Activated CD4-positive, alpha-beta T cell treated with anti-CD3 and anti-CD28 coated beads, Interleukin-10, Interleukin-2, amounts not matched to agents 100 ng/mL and 50 ng/mL, durations not matched to agents 16 hours and 8 hours (primary cell): ENCODE results near the gene POLH.
A peak's percentile ranks its signal among the peaks of the same experiment; 100 is the strongest.
"Not testable (repeated sequence)": the region's sequence is repeated elsewhere in the genome, so short reads cannot be mapped to it uniquely, and the experiment has no call there.

Experiments
- DNase-seq: peaks from one replicate; pipeline ENCODE4 v3.0.0-alpha.2; 2020

POLH gene

GRCh38 chr6:43608310-43608763 lies 32.4 kb downstream of the POLH start:
- peak; percentile 55 for DNase-seq

DNA sequence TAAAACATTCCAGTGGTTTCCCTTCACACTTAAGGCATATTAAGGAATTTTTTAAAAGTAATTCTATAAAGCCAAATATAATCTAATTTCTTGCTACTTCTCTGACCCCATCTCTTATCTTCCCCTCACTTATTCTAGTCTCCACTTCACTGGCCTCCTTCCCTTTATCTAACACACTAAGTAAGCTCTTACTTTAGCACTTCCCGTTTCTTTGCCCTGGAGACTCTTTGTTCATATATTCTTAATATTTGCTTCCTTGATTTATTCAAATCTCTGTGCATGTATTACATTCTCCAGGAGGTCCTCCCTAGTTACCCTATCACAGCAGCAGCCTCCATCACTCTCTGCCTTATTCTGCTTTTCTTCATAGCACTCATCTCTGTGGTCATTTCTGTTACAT lies 32.8 kb downstream of the POLH start:
- DNase-seq: no peak

- no peak for DNase-seq
These were observed 33.4 kb downstream of the POLH start for GRCh38 chr6:43609402-43609801.

- no peak for DNase-seq
These were observed 34.4 kb downstream of the POLH start for GRCh38 chr6:43610431-43610830.

DNA sequence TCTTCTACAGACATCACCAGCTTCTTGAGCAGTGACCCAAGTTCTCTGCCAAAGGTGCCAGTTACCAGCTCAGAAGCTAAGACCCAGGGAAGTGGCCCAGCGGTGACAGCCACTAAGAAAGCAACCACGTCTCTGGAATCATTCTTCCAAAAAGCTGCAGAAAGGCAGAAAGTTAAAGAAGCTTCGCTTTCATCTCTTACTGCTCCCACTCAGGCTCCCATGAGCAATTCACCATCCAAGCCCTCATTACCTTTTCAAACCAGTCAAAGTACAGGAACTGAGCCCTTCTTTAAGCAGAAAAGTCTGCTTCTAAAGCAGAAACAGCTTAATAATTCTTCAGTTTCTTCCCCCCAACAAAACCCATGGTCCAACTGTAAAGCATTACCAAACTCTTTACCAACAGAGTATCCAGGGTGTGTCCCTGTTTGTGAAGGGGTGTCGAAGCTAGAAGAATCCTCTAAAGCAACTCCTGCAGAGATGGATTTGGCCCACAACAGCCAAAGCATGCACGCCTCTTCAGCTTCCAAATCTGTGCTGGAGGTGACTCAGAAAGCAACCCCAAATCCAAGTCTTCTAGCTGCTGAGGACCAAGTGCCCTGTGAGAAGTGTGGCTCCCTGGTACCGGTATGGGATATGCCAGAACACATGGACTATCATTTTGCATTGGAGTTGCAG lies 37.9 kb downstream of the POLH start:
- no peak for DNase-seq

GRCh38 chr6:43614396-43614730 lies 38.4 kb downstream of the POLH start:
- DNase-seq: no peak

GRCh38 chr6:43616725-43617472 lies 40.9 kb downstream of the POLH start:
- DNase-seq: no peak

DNA sequence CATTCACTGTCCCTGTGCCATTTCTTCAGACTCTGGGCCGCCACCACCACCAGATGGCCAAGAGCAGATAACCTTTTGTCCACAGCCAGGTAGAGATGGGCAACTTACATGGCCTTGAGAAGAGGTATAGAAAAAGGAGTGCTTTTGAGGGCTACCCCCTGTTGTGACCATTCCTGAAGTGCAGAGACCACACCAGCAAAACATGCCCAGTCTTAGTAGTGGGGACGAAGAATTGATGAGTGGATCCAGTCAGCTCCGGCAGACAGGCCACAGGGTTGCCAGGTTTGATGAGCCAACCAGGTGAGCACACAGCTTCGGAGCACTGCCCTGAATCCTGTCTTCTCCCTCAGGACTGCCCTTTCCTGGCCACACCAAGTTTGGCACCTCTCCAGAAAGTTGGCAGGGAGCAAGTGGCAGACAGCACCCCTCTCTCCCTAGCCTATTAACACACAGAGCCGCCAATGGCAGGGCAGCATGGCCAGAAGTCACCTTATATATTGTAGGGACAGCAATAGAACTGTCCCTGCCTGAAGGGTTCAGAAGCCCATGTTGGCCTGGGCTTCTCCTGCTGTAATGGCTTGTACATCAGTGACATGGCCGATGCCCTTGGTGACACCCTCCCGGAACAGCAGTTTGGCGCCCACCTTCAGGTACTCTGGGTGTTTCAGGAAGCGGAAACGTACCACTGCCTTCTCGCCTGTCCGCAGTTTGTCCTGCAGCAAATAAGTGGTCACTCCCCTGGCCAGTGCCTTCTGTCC lies 45.3 kb downstream of the POLH start:
- no peak for DNase-seq

DNA sequence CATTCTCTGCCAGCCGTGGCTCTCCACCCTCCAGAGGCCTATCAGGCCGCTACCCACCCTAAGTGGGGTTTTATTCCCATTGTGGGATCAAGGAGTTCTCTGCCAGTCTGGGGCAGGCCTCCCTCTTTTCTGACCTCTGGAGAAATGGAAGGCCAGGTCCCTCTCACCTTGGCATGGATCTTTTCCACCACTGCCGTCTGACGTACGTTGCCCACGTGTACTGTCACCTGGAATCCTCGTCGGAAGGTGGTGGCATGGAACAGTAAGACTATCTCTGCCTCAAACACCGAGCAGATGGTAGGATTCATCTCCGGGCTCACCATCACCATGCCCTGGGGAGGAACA lies 45.8 kb downstream of the POLH start:
- DNase-seq: no peak

- no peak for DNase-seq
These were observed 46.6 kb downstream of the POLH start for GRCh38 chr6:43622541-43622940.

DNA sequence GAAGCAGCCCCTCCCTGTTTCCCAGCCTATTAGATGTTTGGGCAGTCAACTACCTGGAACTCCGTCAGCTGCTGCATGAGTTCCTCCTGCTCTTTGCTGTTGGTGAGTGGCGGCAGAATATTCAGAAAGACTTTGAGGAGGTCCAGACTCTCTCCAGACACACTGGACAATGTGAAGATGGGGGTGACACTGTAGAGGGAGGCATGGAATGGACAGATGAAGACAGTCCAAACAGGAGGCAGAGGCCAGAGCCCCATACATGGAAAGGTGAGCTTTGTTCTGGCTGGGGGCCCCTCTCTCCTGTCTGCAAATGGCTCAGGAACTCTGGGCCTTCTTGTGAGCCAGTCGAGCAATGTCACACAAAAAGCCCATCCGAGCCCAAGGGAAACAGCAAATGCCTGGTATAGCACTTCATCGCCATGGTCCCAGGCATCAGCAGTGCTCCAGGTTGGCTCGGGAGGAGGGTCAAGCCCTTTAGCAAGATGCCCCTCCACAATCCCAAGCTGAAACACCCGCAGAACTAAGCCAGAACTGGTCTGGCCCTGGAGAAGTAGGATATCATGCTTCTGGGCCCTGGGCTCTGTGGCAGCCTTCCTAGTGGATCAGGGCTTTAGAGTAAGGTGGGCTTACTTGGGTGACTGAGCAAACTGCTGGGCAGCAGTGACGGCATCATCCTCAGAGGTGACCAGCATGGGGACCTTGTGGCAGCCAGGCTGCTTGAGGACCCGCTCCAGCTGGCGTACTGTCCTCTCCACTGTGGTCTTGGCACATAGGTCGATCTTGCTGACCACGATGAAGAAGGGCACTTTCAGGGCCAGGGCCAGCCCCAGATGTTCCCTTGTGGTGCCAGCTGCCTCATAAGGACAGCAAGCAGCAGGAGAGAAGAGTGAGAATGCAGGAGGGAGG lies 48.1 kb downstream of the POLH start:
- DNase-seq: no peak

DNA sequence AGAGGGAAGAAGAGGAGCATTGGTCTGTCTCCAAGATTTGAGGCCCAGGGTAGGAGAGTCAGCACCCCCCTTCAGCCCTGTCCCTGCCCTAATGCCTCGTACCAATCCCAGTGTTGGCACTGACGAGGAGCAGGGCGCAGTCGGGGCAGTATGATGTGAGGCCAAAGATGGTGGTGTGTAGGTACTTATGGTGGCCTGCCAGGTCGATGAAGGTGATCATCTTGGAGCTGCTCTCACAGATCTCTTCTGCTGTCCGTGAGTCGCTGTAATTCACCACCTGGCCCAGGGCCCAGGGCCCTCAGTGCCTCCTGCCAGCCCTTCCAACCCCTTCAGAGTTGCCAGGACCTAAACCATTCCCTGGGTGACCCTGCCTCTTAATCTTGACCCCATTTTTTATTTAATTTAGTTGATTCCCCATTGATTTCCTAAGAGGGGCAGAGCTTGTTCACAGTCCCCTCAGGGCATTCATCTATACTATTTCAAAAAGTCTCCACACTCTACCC lies 48.9 kb downstream of the POLH start:
- no peak for DNase-seq

GRCh38 chr6:43625393-43625992 lies 49.5 kb downstream of the POLH start:
- DNase-seq: no peak

GRCh38 chr6:43627008-43627825 lies 51.2 kb downstream of the POLH start:
- DNase-seq: peak; percentile 47

DNA sequence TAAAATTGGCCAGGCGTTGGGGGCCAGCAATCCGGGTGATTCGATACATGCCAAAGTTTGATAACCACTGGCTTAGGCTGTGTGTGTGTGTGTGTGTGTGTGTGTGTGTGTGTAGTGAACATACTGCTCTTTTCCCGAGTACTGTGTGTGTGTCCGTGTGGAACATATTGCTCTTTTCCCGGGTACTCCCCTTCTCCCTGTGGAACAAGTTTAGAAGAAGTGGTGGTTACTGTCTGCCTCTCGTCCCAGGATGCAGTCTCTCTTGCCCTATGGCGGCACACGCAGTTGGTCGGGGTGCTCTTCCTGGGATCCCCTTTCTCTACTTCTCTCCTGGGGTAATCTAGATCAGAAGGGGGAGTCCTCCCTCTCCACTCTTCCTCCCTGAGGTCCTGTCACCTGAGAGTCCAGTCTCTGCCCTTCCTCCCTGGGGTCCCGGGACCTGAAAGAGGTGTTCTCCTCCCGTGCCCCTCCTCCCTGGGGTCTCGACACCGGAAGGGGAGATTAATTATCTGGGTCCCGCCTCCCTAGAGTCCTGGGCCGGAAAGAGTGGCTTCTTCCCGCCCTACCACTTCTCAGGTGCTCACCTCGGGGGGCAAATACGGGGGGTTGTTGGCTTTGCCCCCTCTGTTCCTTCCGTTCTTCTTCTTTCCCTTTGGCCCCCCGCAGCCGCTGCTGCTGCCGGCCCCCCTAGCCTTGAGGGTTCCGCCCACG lies 52.6 kb downstream of the POLH start:
- DNase-seq: peak; percentile 69

DNA sequence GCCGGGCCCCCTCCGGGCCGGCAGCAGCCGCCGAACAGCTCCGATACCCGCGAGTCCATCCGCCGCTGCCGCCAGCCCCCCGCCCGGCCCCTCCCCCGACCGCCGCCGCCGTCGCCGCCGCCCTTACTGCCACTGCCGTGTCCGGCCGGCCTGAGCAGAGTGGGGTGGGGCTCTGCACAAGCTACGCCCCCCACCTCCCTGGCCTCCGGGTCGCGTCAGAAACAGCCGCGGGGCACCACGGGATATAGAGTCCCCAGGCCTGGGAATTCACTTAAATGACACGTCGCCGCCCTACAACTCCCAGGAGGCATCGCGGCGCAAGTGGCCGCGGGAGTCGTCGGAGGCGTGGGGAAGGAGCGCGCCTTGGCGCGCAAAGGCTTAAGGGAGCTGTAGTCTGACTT lies 53.1 kb downstream of the POLH start, which contains the start of gene GTPBP2:
TSS of gene GTPBP2 (minus strand) at position 161 of the 401 bp plus-strand sequence. CDS start at position 59, 102 bp downstream.
- peak; percentile 99 for DNase-seq

- peak; percentile 97 for DNase-seq
These were observed 53.7 kb downstream of the POLH start for GRCh38 chr6:43629505-43630300.

DNA sequence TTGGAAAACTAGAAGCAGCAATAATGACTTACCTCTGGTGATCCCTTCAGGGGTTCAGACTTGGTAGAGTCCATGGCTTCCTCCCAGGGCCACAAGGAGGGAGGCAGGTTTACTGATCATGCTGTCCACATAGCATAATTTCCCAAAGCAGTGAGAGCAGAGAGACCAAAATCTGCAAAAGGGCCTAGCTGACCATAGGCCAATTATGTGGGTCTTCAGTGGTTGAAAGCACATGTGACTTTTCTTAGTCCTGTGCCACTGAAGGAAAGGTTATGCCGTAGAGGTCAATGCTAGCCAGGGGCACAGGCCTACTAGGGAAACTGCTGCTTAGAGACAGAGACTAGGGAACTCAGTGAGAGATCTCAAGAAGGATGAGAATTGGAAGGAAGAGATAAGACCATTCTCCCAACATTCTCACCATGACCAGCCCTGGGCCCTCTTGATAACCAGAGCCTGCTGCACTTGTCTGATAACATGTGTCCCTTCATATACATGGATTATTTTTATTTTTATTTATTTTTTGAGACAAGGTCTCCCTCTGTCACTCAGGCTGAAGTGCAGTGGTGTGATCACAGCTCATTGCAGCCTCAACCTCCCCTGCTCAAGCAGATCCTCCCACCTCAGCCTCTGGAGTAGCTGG lies 55.1 kb downstream of the POLH start:
- DNase-seq: no peak

DNA sequence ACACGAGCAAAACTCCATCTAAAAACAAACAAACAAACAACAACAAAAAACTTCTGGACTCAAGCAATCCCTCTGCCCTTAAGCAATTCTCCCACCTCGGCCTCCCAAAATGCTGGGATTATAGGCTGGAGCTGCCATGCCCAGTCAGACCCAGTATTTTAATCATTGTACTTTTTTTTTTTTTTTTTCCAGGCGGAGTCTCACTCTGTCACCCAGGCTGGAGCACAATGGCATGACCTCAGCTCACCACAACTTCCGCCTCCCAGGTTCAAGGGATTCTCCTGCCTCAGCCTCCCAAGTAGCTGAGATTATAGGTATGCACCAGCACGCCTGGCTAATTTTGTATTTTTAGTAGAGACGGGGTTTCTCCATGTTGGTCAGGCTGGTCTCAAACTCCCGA lies 57.0 kb downstream of the POLH start:
- DNase-seq: not testable (repeated sequence)
